ENCODE data around the gene MEFV. TPM values are rescaled to one million over a fixed set of nuclear protein-coding genes. Genes with fewer than 3 reads are reported as not detected.

Gene MEFV
- total and polyA plus RNA-seq, 2 of the 13 experiments (the other 11 are each of a cell fraction or from before 2014, with no cell fraction given) = 0.22 TPM; not detected in 1

DNA sequence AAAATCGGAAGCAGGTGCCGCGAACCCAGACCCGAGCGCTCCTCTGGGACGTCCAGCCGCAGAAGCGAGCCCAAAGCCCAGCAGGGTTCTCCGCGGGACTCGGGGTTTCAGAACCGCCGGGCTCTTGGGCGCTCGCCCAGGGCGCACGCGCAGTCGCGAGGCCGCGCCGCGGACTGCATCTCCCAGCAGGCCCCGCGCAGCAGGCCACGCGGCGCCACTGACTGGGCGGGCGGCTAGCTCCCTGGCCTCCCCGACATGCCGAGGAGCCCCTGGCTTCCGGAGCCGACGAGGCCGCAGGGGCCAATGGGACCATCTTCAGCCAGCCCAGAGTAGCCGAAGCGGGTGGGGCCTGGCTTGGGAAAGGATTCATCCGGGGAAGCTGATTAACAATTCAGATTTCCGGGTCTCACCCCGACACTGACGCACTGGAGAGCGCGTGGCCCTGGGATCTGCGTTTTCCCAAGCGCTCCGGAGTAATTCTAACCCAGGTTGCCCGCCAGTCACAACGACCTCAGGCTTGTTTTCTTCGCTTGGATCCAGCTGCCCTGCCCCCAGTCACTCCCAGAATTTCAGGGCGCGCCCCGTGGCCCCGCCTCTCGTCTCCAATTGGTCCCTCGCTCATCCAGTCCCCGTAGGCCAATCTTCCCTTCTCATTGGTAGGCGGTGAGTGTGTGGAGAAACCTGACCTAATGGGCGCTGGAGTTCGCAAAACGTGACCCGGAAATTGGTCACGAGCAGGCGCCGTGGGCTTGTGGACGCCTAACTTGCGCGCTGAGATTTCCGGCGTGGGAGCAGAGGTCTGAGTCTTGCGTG lies 26.5 kb upstream of the MEFV start, which contains the start of gene ZNF263 (continued):
- TF ChIP-seq GFI1 (CRISPR knock-in tag; IDR thresholded peaks at IDR 0.05; ENCODE audit: borderline replicate concordance) (peak; percentile 68; the same call in 1 of the 2 replicates), CCAR2 (optimal IDR thresholded peaks at IDR 0.05; ENCODE audit: low read depth, low read length) (no peak), THAP11 (CRISPR knock-in tag; IDR thresholded peaks at IDR 0.05) (peak; percentile 96), ZNF256 (CRISPR knock-in tag; conservative IDR thresholded peaks at IDR 0.05) (0 out of 2 replicates have a peak, but pooled peaks have one; percentile 50), ZNF703 (CRISPR knock-in tag; IDR thresholded peaks at IDR 0.05; ENCODE audit: borderline replicate concordance) (peak; percentile 33; the same call in 1 of the 2 replicates), ZNF564 (CRISPR knock-in tag; IDR thresholded peaks at IDR 0.05) (no peak; the same call in 1 of the 2 replicates), DPF2 (CRISPR knock-in tag; IDR thresholded peaks at IDR 0.05; ENCODE audit: borderline replicate concordance, low read depth) (no peak), ZSCAN25 (CRISPR knock-in tag; IDR thresholded peaks at IDR 0.05) (no peak), FOXA1 (IDR thresholded peaks at IDR 0.05) (no peak), FOXA1 (CRISPR knock-in tag; IDR thresholded peaks at IDR 0.05) (0 out of 2 replicates have a peak, but pooled peaks have one; percentile 15), SPEN (CRISPR knock-in tag; IDR thresholded peaks at IDR 0.05; ENCODE audit: low read depth) (peak; percentile 87), AGO2 (optimal IDR thresholded peaks at IDR 0.05; ENCODE audit: low read depth, low read length) (peak; percentile 86), NFYC (CRISPR knock-in tag; IDR thresholded peaks at IDR 0.05) (peak; percentile 80), BHLHE40 (IDR thresholded peaks at IDR 0.05; ENCODE audit: low read length) (peak; percentile 99), ZNF556 (CRISPR knock-in tag; IDR thresholded peaks at IDR 0.05; ENCODE audit: borderline replicate concordance) (peak; percentile 83; the same call in 1 of the 2 replicates), HCFC1 (IDR thresholded peaks at IDR 0.05; ENCODE audit: low read depth, low read length) (peak; percentile 84), ZNF20 (CRISPR knock-in tag; IDR thresholded peaks at IDR 0.05) (peak; percentile 75; the same call in 1 of the 2 replicates), ZNF605 (CRISPR knock-in tag; IDR thresholded peaks at IDR 0.05) (peak; percentile 81), ZNF816 (CRISPR knock-in tag; IDR thresholded peaks at IDR 0.05; ENCODE audit: borderline replicate concordance) (peak; percentile 44; the same call in 1 of the 2 replicates), ZBTB42 (CRISPR knock-in tag; IDR thresholded peaks at IDR 0.05) (peak; percentile 32; the same call in 1 of the 2 replicates), ZNF607 (CRISPR knock-in tag; IDR thresholded peaks at IDR 0.05; ENCODE audit: borderline replicate concordance) (peak; percentile 91; the same call in 1 of the 2 replicates), KDM6A (CRISPR knock-in tag; IDR thresholded peaks at IDR 0.05; ENCODE audit: low read depth) (no peak)
- TF ChIP-seq, protein P1, sequence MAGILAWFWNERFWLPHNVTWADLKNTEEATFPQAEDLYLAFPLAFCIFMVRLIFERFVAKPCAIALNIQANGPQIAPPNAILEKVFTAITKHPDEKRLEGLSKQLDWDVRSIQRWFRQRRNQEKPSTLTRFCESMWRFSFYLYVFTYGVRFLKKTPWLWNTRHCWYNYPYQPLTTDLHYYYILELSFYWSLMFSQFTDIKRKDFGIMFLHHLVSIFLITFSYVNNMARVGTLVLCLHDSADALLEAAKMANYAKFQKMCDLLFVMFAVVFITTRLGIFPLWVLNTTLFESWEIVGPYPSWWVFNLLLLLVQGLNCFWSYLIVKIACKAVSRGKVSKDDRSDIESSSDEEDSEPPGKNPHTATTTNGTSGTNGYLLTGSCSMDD (CRISPR knock-in tag; IDR thresholded peaks at IDR 0.05) = 0 out of 2 replicates have a peak, but pooled peaks have one; percentile 40
- TF ChIP-seq, protein P2, sequence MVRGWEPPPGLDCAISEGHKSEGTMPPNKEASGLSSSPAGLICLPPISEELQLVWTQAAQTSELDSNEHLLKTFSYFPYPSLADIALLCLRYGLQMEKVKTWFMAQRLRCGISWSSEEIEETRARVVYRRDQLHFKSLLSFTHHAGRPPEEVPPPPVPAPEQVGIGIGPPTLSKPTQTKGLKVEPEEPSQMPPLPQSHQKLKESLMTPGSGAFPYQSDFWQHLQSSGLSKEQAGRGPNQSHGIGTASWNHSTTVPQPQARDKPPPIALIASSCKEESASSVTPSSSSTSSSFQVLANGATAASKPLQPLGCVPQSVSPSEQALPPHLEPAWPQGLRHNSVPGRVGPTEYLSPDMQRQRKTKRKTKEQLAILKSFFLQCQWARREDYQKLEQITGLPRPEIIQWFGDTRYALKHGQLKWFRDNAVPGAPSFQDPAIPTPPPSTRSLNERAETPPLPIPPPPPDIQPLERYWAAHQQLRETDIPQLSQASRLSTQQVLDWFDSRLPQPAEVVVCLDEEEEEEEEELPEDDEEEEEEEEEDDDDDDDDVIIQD (CRISPR knock-in tag; IDR thresholded peaks at IDR 0.05; ENCODE audit: low read depth) = 0 out of 2 replicates have a peak, but pooled peaks have one; percentile 16
